HG03520 (cell line): ENCODE measurements around the gene MYF5.
A peak's percentile ranks its signal among the peaks of the same experiment; 100 is the strongest.

ENCODE experiments used
- ATAC-seq: cut with Tn5 transposase; IDR thresholded peaks from one replicate; pipeline ENCODE4 v1.9.1; 2021; ENCODE audit warnings: mild to moderate bottlenecking, moderate library complexity; ENCODE audit not compliant: unreplicated experiment

MYF5 gene

GRCh38 chr12:80756875-80757274, 40.2 kb downstream of the MYF5 start:
- ATAC-seq: peak; percentile 74

GRCh38 chr12:80761838-80762237, 45.1 kb downstream of the MYF5 start:
- ATAC-seq: no peak

DNA sequence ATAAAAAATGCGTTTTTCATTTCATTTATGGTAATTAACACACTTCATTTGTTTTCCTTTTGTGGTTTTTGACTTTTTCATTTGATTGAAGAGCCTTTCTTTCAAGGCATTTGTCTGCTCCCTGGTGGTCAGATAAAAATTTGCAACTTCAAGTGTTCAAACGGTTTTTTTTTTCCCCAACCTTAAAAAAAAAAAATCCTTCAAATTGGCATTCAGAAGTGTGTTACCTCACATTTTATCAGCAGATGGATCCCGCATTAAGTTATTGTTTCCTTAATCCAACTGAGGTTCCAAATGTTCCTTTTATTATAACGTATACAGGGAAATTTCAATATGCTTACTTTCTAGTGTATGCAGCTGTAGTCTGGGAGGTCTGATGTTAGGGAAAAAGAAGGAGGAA, 47.2 kb downstream of the MYF5 start:
- ATAC-seq: peak; percentile 33

DNA sequence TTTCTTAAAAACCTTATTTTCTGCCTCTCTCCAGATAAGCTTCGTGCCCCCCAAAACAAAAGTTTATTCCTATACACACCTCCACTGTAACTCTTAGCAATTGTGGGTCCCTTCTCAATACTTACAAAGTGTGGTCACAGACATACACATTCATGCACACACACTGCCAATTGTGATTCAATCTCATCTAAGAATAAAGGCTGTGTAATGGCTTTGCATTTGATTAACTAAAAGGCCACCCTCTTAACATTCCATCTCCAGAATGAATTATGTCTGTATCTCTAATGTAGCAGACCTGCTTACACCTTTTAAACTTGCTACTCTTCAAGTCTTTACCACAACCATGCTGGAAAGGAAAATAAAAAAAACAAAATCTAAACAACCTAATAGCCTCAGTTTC, 49.5 kb downstream of the MYF5 start:
- no peak for ATAC-seq

DNA sequence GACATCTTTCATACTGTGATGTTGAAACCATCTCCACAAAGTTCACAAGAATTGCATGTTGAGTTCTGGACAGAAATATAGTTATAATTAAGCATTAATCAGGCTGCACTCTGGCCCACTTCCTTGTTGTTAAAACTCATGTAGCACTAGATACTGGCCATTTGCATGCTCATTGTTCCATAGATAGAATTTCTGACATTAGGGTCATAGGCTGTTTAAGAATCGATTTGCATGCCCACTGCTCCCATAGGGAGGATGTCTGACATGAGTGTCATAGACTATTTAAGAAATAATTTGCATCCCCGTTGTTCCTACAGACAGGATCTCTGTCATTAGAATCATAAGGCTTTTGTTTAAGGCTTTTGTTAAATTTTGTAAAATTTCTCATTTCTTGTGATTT, 50.2 kb downstream of the MYF5 start:
- peak; percentile 84 for ATAC-seq
